ENCODE results near the gene PLCL2.

PLCL2 gene

GRCh38 chr3:16884748-16885592 is at the start of gene PLCL2:
PLCL2 (plus strand) TSS chr3:16884955; CDS start chr3:16885040, 85 bp downstream.
- DNase-seq, result peak; percentile 60

- no peak for DNase-seq
Measured at GRCh38 chr3:16836505-16837237, 48.1 kb upstream of the PLCL2 start.

GRCh38 chr3:16837602-16838001 is 47.2 kb upstream of the PLCL2 start:
- no peak for DNase-seq

- DNase-seq, result no peak
Measured at GRCh38 chr3:16838561-16838960, 46.2 kb upstream of the PLCL2 start.

- DNase-seq, result no peak
Measured at GRCh38 chr3:16839271-16840100, 45.3 kb upstream of the PLCL2 start.

- no peak for DNase-seq
Measured at GRCh38 chr3:16840101-16840424, 44.7 kb upstream of the PLCL2 start.

GRCh38 chr3:16841041-16841753 is 43.6 kb upstream of the PLCL2 start:
- DNase-seq, result no peak

- DNase-seq, result no peak
Measured at GRCh38 chr3:16841904-16842271, 42.9 kb upstream of the PLCL2 start.

GRCh38 chr3:16842272-16843270 is 42.2 kb upstream of the PLCL2 start:
- DNase-seq, result peak; percentile 47

- DNase-seq, result no peak
Measured at GRCh38 chr3:16844222-16844621, 40.5 kb upstream of the PLCL2 start.

GRCh38 chr3:16844791-16845190 is 40.0 kb upstream of the PLCL2 start:
- DNase-seq, result no peak

- no peak for DNase-seq
Measured at GRCh38 chr3:16846373-16847080, 38.2 kb upstream of the PLCL2 start.

GRCh38 chr3:16848007-16848406 is 36.7 kb upstream of the PLCL2 start:
- no peak for DNase-seq

GRCh38 chr3:16849229-16849628 is 35.5 kb upstream of the PLCL2 start:
- peak; percentile 52 for DNase-seq

- no peak for DNase-seq
Measured at GRCh38 chr3:16849795-16850194, 35.0 kb upstream of the PLCL2 start.

- no peak for DNase-seq
Measured at GRCh38 chr3:16855497-16855896, 29.3 kb upstream of the PLCL2 start.

- no peak for DNase-seq
Measured at GRCh38 chr3:16860234-16860633, 24.5 kb upstream of the PLCL2 start.

- DNase-seq, result no peak
Measured at GRCh38 chr3:16861432-16861831, 23.3 kb upstream of the PLCL2 start.

GRCh38 chr3:16864610-16865313 is 20.0 kb upstream of the PLCL2 start:
- no peak for DNase-seq

GRCh38 chr3:16865335-16865734 is 19.4 kb upstream of the PLCL2 start:
- no peak for DNase-seq
